Mammary epithelial cell (primary cell): ENCODE results near the gene LRCH1.

Experiments
- CTCF ChIP-seq, 2 donors: IDR thresholded peaks in 1 of 2; conservative IDR thresholded peaks in 1 of 2; 2 replicates each; pipeline ENCODE4 v1.5.1; 2011 to 2012; ENCODE audit warnings: inconsistent platforms in 2 of 2, low read length in 2 of 2, mild to moderate bottlenecking in 2 of 2, control low read depth in 1 of 2, low read depth in 1 of 2; ENCODE audit not compliant: insufficient read depth in 1 of 2; ENCODE audit errors: extremely low read depth in 1 of 2
- EZH2 ChIP-seq: IDR thresholded peaks from 2 replicates; pipeline ENCODE4 v1.6.1; 2012; ENCODE audit warnings: low read length, inconsistent platforms, borderline replicate concordance

- TF ChIP-seq CTCF (conservative IDR thresholded peaks at IDR 0.05 in 1 of 2, IDR thresholded peaks at IDR 0.05 in 1 of 2; ENCODE audit: extremely low read depth in 1 of 2, insufficient read depth in 1 of 2, low read depth in 1 of 2, low read length in 2 of 2) (no peak), EZH2 (no peak)
These were observed 79.2 kb downstream of the LRCH1 start for GRCh38 chr13:46632176-46632575.
